ENCODE data around the gene SLC2A10.

GRCh38 chr20:46765506-46766120 is 56.2 kb downstream of the SLC2A10 start:
- no peak for TF ChIP-seq CTCF (IDR thresholded peaks at IDR 0.05; ENCODE audit: insufficient read depth, low read length)
- TF ChIP-seq POLR2AphosphoS5 (IDR thresholded peaks at IDR 0.05; ENCODE audit: low read depth), result no peak
